Pancreas (tissue), 10 donors: ENCODE measurements around the gene ITPR1. TPM values are rescaled to one million over a fixed set of nuclear protein-coding genes. Genes with fewer than 3 reads are reported as not detected.

Source experiments
- ATAC-seq, 4 donors: fragments of 200-7000 bp; cut with Tn5 transposase; one replicate each; pipeline versions ENCODE4 v1.8.0 to v1.9.1; 2020; ENCODE audit warnings: mild to moderate bottlenecking in 4 of 4, moderate library complexity in 4 of 4
- DNase-seq, 6 donors: peaks; one replicate each; pipeline ENCODE4 v3.0.0-alpha.2; 2020
- FAIRE-seq: peaks from 2 replicates; lab custom pipeline; 2012; peaks lifted over from hg19 to GRCh38; lab: Jason Lieb, UNC
- H3K27ac ChIP-seq, 4 donors: fragments of 200-600 bp; sonication (generic); 1 replicate in 3 of 4; 2 replicates in 1 of 4; pipeline versions ENCODE4 v1.5.0 to v1.8.0; 2020
- H3K27me3 ChIP-seq, 4 donors: fragments of 200-600 bp; one replicate each; pipeline ENCODE4 v1.8.0; 2021
- H3K36me3 ChIP-seq, 3 donors: fragments of 200-600 bp; sonication (generic) in 1 of 3; one replicate each; pipeline versions ENCODE4 v1.5.0 to v1.8.0; 2020 to 2021
- H3K4me1 ChIP-seq, 3 donors: fragments of 200-600 bp; one replicate each; pipeline ENCODE4 v1.8.0; 2021
- H3K4me3 ChIP-seq, 4 donors: fragments of 200-600 bp; sonication (generic) in 2 of 4; one replicate each; pipeline versions ENCODE4 v1.5.0 to v1.8.0; 2020 to 2021
- H3K9me3 ChIP-seq, 4 donors: fragments of 200-600 bp; one replicate each; pipeline ENCODE4 v1.8.0; 2021
- WGBS, 2 donors: extraction: QIAGEN DNeasy Blood & Tissue Kit; methylation state at CpG; one replicate each; pipeline ENCODE4 v1.1.7; 2013; 5-methylcytosine and 5-hydroxymethylcytosine counted together
- intact Hi-C, 3 donors: fragments of 100-400 bp; cut with DNase I; formaldehyde crosslinking; loops; one replicate each; pipeline versions ENCODE4 v1.11.1 to v1.14.2; 2022
- polyA plus RNA-seq, 2 donors: library from polyadenylated mRNA; stranded (reverse); fragments of 200-250 nt; gene quantifications; one replicate each; pipeline ENCODE4 v1.2.3, GENCODE V29; 2013
- total RNA-seq, 6 donors: library from RNA; stranded (reverse); fragmentation: NEBNext Ultra II Directional in 4 of 6; extraction: Animal tissue kit (Norgen Biotek cat#: 25700) in 4 of 6; gene quantifications; one replicate each; pipeline versions ENCODE4 v1.2.1 to v1.2.4, GENCODE V29; 2021 to 2023
- TF ChIP-seq, protein P1 (sequence below), 4 donors: fragments of 200-600 bp; sonication (generic) in 3 of 4; IDR thresholded peaks; one replicate each; pipeline versions ENCODE4 v1.5.0 to v1.8.0; 2021; ENCODE audit warnings: antibody characterized with exemption in 4 of 4
- donor health status: healthy with polysubstance abuse.
- donor health status: DM: no; HTN: no; CAD: no; lungs with moderate emphysema.
- donor health status: DM: no; HTN: no; CAD: no.
- donor health status: control.
- donor health status: control.
- donor health status: Bipolar disorder and iron deficiency.
- donor health status: DM: yes; HTN: yes; CAD: no.
- donor health status: DM: no; HTN: no; CAD: no.
- donor health status: DM: no; HTN: no; CAD: no.
- donor health status: DM: yes; HTN: yes; CAD: no.

The ITPR1 gene
- total and polyA plus RNA-seq, 8 donors: 4.5 to 19.1 (median 10.1) TPM

DNA sequence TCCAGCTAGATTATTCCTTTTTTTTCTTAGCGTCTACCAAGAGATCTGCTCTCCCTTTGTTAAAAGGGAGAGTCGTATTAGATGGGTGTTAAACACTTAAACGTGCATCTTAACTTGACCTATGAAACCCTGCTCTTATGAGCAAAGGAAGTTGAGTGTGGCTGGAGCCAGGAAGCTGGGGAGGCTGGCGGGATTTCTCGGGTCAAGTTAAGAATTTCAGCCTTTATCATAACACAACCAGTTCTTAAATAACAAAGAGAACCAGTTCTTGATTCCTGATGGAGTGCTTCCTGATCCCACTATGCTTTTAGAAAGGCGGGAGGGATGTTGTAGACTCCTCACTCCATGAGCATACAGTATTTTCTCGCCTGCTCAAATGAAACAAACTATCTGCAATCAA lies 215.1 kb downstream of the ITPR1 start:
- ATAC-seq: no peak

DNA sequence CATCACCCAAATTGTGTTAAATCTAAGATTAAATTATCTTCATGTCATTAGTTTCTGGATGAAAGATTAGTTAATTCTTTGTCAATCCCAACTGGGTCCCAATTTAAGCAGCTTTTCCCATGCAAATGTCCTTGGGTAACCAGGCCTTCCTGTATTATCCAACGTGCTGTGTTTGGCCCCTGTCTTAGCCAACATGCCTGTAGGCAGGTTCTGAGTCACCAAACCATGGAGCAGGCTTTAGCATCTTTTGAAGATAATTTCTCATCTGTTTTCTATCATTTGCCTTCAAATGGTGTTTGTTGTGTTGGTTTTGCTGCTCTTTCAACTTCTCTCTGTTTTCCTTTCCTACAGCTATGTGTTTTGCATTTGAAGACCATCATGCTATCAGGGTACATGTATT lies 216.2 kb downstream of the ITPR1 start:
- Histone ChIP-seq H3K27ac (no peak overlapping the region), H3K4me3 (no peak overlapping the region), H3K36me3 (no peaks in the 10 kb centered on the region), H3K9me3 (no peaks in the 10 kb centered on the region), H3K27me3 (no peaks in the 10 kb centered on the region), H3K4me1 (peaks cover 0 to 5% (median 4%) of the 10 kb centered on the region in 3 donors)
- TF ChIP-seq, protein P1, sequence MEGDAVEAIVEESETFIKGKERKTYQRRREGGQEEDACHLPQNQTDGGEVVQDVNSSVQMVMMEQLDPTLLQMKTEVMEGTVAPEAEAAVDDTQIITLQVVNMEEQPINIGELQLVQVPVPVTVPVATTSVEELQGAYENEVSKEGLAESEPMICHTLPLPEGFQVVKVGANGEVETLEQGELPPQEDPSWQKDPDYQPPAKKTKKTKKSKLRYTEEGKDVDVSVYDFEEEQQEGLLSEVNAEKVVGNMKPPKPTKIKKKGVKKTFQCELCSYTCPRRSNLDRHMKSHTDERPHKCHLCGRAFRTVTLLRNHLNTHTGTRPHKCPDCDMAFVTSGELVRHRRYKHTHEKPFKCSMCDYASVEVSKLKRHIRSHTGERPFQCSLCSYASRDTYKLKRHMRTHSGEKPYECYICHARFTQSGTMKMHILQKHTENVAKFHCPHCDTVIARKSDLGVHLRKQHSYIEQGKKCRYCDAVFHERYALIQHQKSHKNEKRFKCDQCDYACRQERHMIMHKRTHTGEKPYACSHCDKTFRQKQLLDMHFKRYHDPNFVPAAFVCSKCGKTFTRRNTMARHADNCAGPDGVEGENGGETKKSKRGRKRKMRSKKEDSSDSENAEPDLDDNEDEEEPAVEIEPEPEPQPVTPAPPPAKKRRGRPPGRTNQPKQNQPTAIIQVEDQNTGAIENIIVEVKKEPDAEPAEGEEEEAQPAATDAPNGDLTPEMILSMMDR (IDR thresholded peaks at IDR 0.05): no peak
- ATAC-seq (no peak), FAIRE-seq (no peak), DNase-seq (no peak)
- WGBS, 2 donors: 16 to 29% methylated on average over 1 of the region's 1 CpG
- intact Hi-C loops: loop anchor here in 1 of 3 donors (10.0 kb wide), 1 partner anchor 345 kb away; no protein-coding TSS in a partner anchor

More for the DNA sequence above, 215.1 kb downstream of the ITPR1 start:
- no peak for DNase-seq
- H3K36me3 ChIP-seq: no peaks in the 10 kb centered on the region
- H3K27ac ChIP-seq: no peak overlapping the region
- no peaks in the 10 kb centered on the region for H3K9me3 ChIP-seq
- intact Hi-C loops: loop anchor here in 1 of 3 donors (10.0 kb wide), 1 partner anchor 347 kb away; no protein-coding TSS in a partner anchor
- TF ChIP-seq, protein P1 (IDR thresholded peaks at IDR 0.05): no peak
- H3K27me3 ChIP-seq: no peaks in the 10 kb centered on the region
- 62 to 70% methylated on average over 7 of the region's 7 CpGs for WGBS, 2 donors
- no peak for FAIRE-seq
- peaks cover 0 to 9% (median 4%) of the 10 kb centered on the region in 3 donors for H3K4me1 ChIP-seq
- no peak overlapping the region for H3K4me3 ChIP-seq

DNA sequence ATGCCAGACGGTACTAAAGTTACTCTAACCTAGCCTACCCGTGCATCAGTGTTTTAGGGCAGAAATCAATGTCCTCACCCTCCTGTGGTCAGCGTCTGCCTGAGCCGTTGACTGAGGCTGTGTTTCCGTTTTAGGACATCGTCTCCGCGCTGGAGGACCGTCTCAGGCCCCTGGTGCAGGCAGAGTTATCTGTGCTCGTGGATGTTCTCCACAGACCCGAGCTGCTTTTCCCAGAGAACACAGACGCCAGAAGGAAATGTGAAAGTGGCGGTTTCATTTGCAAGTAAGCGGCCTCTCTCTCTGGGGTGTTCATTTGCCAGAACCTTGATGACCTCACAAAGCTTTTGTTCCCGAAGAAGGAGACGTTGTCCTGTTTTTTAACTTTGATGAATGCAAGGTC lies 217.0 kb downstream of the ITPR1 start:
- Histone ChIP-seq H3K4me1 (peaks cover 0 to 7% (median 4%) of the 10 kb centered on the region in 3 donors), H3K27me3 (no peaks in the 10 kb centered on the region), H3K36me3 (no peaks in the 10 kb centered on the region), H3K27ac (no peak overlapping the region), H3K4me3 (no peak overlapping the region), H3K9me3 (no peaks in the 10 kb centered on the region)
- no peak for FAIRE-seq
- 69 to 80% methylated on average over 16 of the region's 16 CpGs for WGBS, 2 donors
- TF ChIP-seq, protein P1 (IDR thresholded peaks at IDR 0.05): no peak
- intact Hi-C loops: loop anchor here in 2 of 3 donors (5.0 to 10.0 kb wide), 3 partner anchors 275 to 347 kb away; no protein-coding TSS in a partner anchor
- no peak for DNase-seq
- ATAC-seq: no peak

DNA sequence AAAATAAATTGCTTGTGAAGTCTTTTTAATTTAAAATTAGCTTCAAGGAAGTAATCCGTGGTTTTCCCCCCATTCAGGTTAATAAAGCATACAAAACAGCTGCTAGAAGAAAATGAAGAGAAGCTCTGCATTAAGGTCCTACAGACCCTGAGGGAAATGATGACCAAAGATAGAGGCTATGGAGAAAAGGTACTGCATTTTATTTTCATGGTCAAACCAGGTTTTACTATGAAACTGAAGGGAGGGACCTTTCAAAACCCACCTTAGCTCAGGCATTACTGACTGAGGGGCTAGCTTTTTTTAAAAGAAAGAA lies 218.5 kb downstream of the ITPR1 start:
- Histone ChIP-seq H3K27me3 (no peaks in the 10 kb centered on the region), H3K36me3 (no peaks in the 10 kb centered on the region), H3K4me1 (peaks cover 0 to 8% (median 4%) of the 10 kb centered on the region in 3 donors), H3K27ac (no peak overlapping the region), H3K4me3 (no peak overlapping the region), H3K9me3 (no peaks in the 10 kb centered on the region)
- intact Hi-C loops: loop anchor here in 2 of 3 donors (5.0 to 10.0 kb wide), 3 partner anchors 273 to 346 kb away; no protein-coding TSS in a partner anchor
- WGBS, 2 donors: 1 to 2% methylated on average over 1 of the region's 1 CpG
- DNase-seq (no peak), FAIRE-seq (no peak), ATAC-seq (peak in 3 of 4 donors; percentile 13 to 24 (median 21))
- TF ChIP-seq, protein P1 (IDR thresholded peaks at IDR 0.05): no peak

DNA sequence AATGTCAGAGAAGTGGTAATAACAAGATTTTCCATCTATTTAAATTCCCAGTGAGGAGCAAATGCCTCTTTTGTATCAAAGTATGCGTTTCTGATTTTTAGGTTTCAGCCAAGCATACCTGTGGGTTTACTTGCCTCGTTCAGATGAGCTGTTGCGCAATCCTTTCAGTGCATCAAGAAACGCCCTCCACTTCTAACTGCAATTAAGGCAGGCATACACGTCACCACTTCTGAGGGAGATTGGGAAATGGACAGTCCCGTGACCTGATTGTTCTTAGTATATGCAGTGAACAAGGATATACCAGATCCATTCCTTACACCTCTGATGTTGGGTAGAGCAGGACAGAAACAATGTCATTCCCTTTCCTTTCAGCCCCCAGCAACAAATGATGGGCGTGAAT lies 219.0 kb downstream of the ITPR1 start:
- H3K4me3 ChIP-seq: no peak overlapping the region
- no peaks in the 10 kb centered on the region for H3K27me3 ChIP-seq
- ATAC-seq (peak in 2 of 4 donors; percentile 23 to 24), DNase-seq (no peak), FAIRE-seq (no peak)
- H3K36me3 ChIP-seq: no peaks in the 10 kb centered on the region
- H3K9me3 ChIP-seq: no peaks in the 10 kb centered on the region
- no peak overlapping the region for H3K27ac ChIP-seq
- intact Hi-C loops: loop anchor here in 2 of 3 donors (5.0 to 10.0 kb wide), 3 partner anchors 273 to 345 kb away; no protein-coding TSS in a partner anchor
- WGBS, 2 donors: 65 to 69% methylated on average over 7 of the region's 7 CpGs
- peaks cover 0 to 8% (median 4%) of the 10 kb centered on the region in 3 donors for H3K4me1 ChIP-seq
- TF ChIP-seq, protein P1 (IDR thresholded peaks at IDR 0.05): no peak
